ENCODE results near the gene RTP4. TPM values are rescaled to one million over a fixed set of nuclear protein-coding genes. Genes with fewer than 3 reads are reported as not detected.

The RTP4 gene
- total RNA-seq, 4 donors from 2014 or later: 1.1 to 7.4 (median 2.2) TPM

Other genes starting within 250 kb of the RTP4 start
- gene RPL39L, start 228.9 kb upstream of the RTP4 start, total RNA-seq: 10 to 100 TPM in 2 of 4 donors, 1 to 10 TPM in 2; 2.0 to 11.6 (median 8.2) TPM
- gene RTP1, start 170.9 kb upstream of the RTP4 start, total RNA-seq: not detected
- 1 to 10 TPM; 3.8 to 9.9 (median 6.9) TPM for gene MASP1, start 76.6 kb upstream of the RTP4 start, total RNA-seq